Measurements from ENCODE around the gene BBS7. TPM values are rescaled to one million over a fixed set of nuclear protein-coding genes. Genes with fewer than 3 reads are reported as not detected.

BBS7 gene
- total and polyA plus RNA-seq, 9 of the 15 experiments (the other 6 are each of a cell fraction or from before 2014, with no cell fraction given) = 13.4 to 25.8 (median 16.4) TPM

DNA sequence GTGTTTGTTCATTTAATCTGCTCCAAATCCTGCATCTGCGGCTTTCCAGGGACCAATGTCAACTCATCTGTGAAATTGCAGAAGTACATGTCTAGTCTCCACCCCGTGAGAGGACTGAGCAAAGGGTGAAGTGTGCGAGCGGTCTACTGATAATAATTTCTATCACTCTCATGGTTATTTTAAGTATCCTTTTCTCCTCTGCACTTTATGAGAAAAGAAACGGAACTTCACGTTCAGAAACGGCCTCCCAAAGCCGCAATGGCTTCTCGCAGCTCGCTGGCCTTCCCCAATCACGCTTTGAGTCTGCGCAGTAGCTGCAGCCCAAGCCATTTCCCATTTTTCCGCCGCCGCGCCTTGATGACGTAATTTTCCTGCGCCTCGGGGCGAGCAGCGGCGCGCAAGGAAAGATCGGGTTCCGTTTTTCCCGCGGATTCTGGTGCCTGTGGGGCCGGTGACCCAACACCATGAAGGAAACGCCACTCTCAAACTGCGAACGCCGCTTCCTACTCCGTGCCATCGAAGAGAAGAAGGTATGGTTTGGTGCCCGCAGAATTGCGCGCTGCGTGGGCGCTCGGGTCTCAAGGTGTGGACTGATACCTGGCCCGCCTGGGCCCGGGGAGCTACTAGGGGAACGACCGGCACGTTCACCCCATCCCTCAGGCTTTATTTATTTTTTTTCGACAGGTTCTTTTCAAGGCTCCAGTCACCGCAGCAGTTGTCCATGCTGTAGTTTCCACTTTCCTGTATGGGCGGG, 69.1 kb downstream of the BBS7 start, which contains the start of gene EXOSC9 (continued):
- TF ChIP-seq ZNF232 (CRISPR knock-in tag; IDR thresholded peaks at IDR 0.05) = no peak
- no peak for TF ChIP-seq PRPF4 (IDR thresholded peaks at IDR 0.05; ENCODE audit: insufficient read depth, low read depth, low read length, poor library complexity, severe bottlenecking)
- TF ChIP-seq, protein P1, sequence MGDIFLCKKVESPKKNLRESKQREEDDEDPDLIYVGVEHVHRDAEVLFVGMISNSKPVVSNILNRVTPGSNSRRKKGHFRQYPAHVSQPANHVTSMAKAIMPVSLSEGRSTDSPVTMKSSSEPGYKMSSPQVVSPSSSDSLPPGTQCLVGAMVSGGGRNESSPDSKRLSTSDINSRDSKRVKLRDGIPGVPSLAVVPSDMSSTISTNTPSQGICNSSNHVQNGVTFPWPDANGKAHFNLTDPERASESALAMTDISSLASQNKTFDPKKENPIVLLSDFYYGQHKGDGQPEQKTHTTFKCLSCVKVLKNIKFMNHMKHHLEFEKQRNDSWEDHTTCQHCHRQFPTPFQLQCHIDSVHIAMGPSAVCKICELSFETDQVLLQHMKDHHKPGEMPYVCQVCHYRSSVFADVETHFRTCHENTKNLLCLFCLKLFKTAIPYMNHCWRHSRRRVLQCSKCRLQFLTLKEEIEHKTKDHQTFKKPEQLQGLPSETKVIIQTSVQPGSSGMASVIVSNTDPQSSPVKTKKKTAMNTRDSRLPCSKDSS (IDR thresholded peaks at IDR 0.05; ENCODE audit: low read depth, partially characterized antibody) = no peak
- TF ChIP-seq, protein P2, sequence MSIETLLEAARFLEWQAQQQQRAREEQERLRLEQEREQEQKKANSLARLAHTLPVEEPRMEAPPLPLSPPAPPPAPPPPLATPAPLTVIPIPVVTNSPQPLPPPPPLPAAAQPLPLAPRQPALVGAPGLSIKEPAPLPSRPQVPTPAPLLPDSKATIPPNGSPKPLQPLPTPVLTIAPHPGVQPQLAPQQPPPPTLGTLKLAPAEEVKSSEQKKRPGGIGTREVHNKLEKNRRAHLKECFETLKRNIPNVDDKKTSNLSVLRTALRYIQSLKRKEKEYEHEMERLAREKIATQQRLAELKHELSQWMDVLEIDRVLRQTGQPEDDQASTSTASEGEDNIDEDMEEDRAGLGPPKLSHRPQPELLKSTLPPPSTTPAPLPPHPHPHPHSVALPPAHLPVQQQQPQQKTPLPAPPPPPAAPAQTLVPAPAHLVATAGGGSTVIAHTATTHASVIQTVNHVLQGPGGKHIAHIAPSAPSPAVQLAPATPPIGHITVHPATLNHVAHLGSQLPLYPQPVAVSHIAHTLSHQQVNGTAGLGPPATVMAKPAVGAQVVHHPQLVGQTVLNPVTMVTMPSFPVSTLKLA (conservative IDR thresholded peaks at IDR 0.05) = peak; percentile 59 to 91
- no peak for TF ChIP-seq KLF1 (tag; IDR thresholded peaks at IDR 0.05)
- TF ChIP-seq, protein P3, sequence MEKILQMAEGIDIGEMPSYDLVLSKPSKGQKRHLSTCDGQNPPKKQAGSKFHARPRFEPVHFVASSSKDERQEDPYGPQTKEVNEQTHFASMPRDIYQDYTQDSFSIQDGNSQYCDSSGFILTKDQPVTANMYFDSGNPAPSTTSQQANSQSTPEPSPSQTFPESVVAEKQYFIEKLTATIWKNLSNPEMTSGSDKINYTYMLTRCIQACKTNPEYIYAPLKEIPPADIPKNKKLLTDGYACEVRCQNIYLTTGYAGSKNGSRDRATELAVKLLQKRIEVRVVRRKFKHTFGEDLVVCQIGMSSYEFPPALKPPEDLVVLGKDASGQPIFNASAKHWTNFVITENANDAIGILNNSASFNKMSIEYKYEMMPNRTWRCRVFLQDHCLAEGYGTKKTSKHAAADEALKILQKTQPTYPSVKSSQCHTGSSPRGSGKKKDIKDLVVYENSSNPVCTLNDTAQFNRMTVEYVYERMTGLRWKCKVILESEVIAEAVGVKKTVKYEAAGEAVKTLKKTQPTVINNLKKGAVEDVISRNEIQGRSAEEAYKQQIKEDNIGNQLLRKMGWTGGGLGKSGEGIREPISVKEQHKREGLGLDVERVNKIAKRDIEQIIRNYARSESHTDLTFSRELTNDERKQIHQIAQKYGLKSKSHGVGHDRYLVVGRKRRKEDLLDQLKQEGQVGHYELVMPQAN (IDR thresholded peaks at IDR 0.05; ENCODE audit: borderline replicate concordance) = peak; percentile 85
- peak; percentile 82 for TF ChIP-seq KDM5B (IDR thresholded peaks at IDR 0.05; ENCODE audit: insufficient replicate concordance, low read depth, low read length)
- TF ChIP-seq ZNF12 (CRISPR knock-in tag; IDR thresholded peaks at IDR 0.05) = no peak
- no peak for TF ChIP-seq OTX1 (CRISPR knock-in tag; IDR thresholded peaks at IDR 0.05)
- TF ChIP-seq, protein P4, sequence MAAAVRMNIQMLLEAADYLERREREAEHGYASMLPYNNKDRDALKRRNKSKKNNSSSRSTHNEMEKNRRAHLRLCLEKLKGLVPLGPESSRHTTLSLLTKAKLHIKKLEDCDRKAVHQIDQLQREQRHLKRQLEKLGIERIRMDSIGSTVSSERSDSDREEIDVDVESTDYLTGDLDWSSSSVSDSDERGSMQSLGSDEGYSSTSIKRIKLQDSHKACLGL (CRISPR knock-in tag; IDR thresholded peaks at IDR 0.05; ENCODE audit: borderline replicate concordance, poor library complexity, severe bottlenecking) = no peak
- TF ChIP-seq ERF (CRISPR knock-in tag; IDR thresholded peaks at IDR 0.05) = no peak
- TF ChIP-seq SRSF1 (IDR thresholded peaks at IDR 0.05; ENCODE audit: low read depth, low read length) = 0 out of 2 replicates have a peak, but pooled peaks have one; percentile 60
- no peak for TF ChIP-seq STAT5B (CRISPR knock-in tag; IDR thresholded peaks at IDR 0.05)
- TF ChIP-seq YY1 (IDR thresholded peaks at IDR 0.05; ENCODE audit: borderline replicate concordance in 1 of 3, control insufficient read depth in 1 of 3, extremely low read depth in 1 of 3, insufficient read depth in 3 of 3, insufficient read length in 1 of 3, insufficient replicate concordance in 2 of 3, low read depth in 1 of 3, low read length in 2 of 3) = peak; percentile 44 to 94 (median 89)
- TF ChIP-seq, protein P5, sequence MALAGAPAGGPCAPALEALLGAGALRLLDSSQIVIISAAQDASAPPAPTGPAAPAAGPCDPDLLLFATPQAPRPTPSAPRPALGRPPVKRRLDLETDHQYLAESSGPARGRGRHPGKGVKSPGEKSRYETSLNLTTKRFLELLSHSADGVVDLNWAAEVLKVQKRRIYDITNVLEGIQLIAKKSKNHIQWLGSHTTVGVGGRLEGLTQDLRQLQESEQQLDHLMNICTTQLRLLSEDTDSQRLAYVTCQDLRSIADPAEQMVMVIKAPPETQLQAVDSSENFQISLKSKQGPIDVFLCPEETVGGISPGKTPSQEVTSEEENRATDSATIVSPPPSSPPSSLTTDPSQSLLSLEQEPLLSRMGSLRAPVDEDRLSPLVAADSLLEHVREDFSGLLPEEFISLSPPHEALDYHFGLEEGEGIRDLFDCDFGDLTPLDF (CRISPR knock-in tag; IDR thresholded peaks at IDR 0.05) = peak; percentile 91
- TF ChIP-seq HNRNPLL (IDR thresholded peaks at IDR 0.05; ENCODE audit: low read depth, low read length, poor library complexity, severe bottlenecking) = peak; percentile 49
- TF ChIP-seq, protein P6, sequence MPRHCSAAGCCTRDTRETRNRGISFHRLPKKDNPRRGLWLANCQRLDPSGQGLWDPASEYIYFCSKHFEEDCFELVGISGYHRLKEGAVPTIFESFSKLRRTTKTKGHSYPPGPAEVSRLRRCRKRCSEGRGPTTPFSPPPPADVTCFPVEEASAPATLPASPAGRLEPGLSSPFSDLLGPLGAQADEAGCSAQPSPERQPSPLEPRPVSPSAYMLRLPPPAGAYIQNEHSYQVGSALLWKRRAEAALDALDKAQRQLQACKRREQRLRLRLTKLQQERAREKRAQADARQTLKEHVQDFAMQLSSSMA (CRISPR knock-in tag; IDR thresholded peaks at IDR 0.05) = no peak
